GM18909 (cell line): ENCODE results near the gene BTG3.

ENCODE experiments used
- ATAC-seq: cut with Tn5 transposase; IDR thresholded peaks from one replicate; pipeline ENCODE4 v1.9.1; 2021; ENCODE audit warnings: mild to moderate bottlenecking; ENCODE audit not compliant: unreplicated experiment, poor library complexity

The BTG3 gene

GRCh38 chr21:17590430-17590829, 22.3 kb downstream of the BTG3 start:
- no peak for ATAC-seq

GRCh38 chr21:17585875-17586450, 26.7 kb downstream of the BTG3 start:
- ATAC-seq, result no peak

GRCh38 chr21:17583898-17584297, 28.8 kb downstream of the BTG3 start:
- ATAC-seq, result no peak

- no peak for ATAC-seq
These were observed 32.4 kb downstream of the BTG3 start for GRCh38 chr21:17580319-17580718.

GRCh38 chr21:17578876-17579275, 33.8 kb downstream of the BTG3 start:
- no peak for ATAC-seq

GRCh38 chr21:17578162-17578561, 34.5 kb downstream of the BTG3 start:
- ATAC-seq, result no peak

- no peak for ATAC-seq
These were observed 35.0 kb downstream of the BTG3 start for GRCh38 chr21:17577701-17578100.

- ATAC-seq, result no peak
These were observed 36.4 kb downstream of the BTG3 start for GRCh38 chr21:17576080-17576835.

GRCh38 chr21:17575076-17575475, 37.6 kb downstream of the BTG3 start:
- ATAC-seq, result no peak

GRCh38 chr21:17572431-17572830, 40.3 kb downstream of the BTG3 start:
- ATAC-seq, result no peak

GRCh38 chr21:17570786-17571185, 41.9 kb downstream of the BTG3 start:
- no peak for ATAC-seq

GRCh38 chr21:17560377-17561025, 52.2 kb downstream of the BTG3 start:
- ATAC-seq, result no peak

GRCh38 chr21:17554679-17555465, 57.8 kb downstream of the BTG3 start:
- ATAC-seq, result no peak

- no peak for ATAC-seq
These were observed 58.6 kb downstream of the BTG3 start for GRCh38 chr21:17554120-17554519.

GRCh38 chr21:17552410-17552809, 60.3 kb downstream of the BTG3 start:
- no peak for ATAC-seq

- no peak for ATAC-seq
These were observed 61.9 kb downstream of the BTG3 start for GRCh38 chr21:17550671-17551308.

- ATAC-seq, result no peak
These were observed 64.4 kb downstream of the BTG3 start for GRCh38 chr21:17548262-17548661.

- no peak for ATAC-seq
These were observed 67.7 kb downstream of the BTG3 start for GRCh38 chr21:17545007-17545406.
